GM12892 (cell line): ENCODE measurements around the gene SLC46A2.

Source experiments
- DNase-seq: peaks from one replicate; pipeline ENCODE4 v3.0.0; 2011; ENCODE audit not compliant: insufficient read length
- FAIRE-seq: peaks from 2 replicates; lab custom pipeline; 2011; peaks lifted over from hg19 to GRCh38; lab: Jason Lieb, UNC
- POLR2A ChIP-seq: IDR thresholded peaks from 2 replicates; pipeline ENCODE4 v1.6.1; 2011; ENCODE audit warnings: low read depth, low read length, control low read depth
- POLR2AphosphoS5 ChIP-seq: IDR thresholded peaks from 2 replicates; pipeline ENCODE4 v1.6.1; 2011; ENCODE audit warnings: low read depth, low read length, control low read depth
- TAF1 ChIP-seq: IDR thresholded peaks from 2 replicates; pipeline ENCODE4 v1.6.1; 2011; ENCODE audit warnings: low read depth, mild to moderate bottlenecking, control low read depth, low read length, borderline replicate concordance

The SLC46A2 gene

GRCh38 chr9:112853882-112854585 lies 36.6 kb downstream of the SLC46A2 start:
- no peak for FAIRE-seq
- TF ChIP-seq TAF1 (no peak), POLR2AphosphoS5 (no peak), POLR2A (no peak)
- no peak for DNase-seq

GRCh38 chr9:112852741-112853504 lies 37.8 kb downstream of the SLC46A2 start:
- FAIRE-seq (no peak), DNase-seq (no peak)
- TF ChIP-seq POLR2AphosphoS5 (no peak), TAF1 (no peak), POLR2A (no peak)

GRCh38 chr9:112850840-112851239 lies 39.8 kb downstream of the SLC46A2 start:
- DNase-seq (no peak), FAIRE-seq (no peak)
- no peak for TF ChIP-seq TAF1
- TF ChIP-seq POLR2AphosphoS5, result no peak
- TF ChIP-seq POLR2A, result no peak

- no peak for FAIRE-seq
- TF ChIP-seq TAF1 (no peak), POLR2A (no peak), POLR2AphosphoS5 (no peak)
- no peak for DNase-seq
Measured at GRCh38 chr9:112849363-112849922, 41.2 kb downstream of the SLC46A2 start.

- TF ChIP-seq TAF1, result no peak
- TF ChIP-seq POLR2AphosphoS5, result no peak
- no peak for TF ChIP-seq POLR2A
- FAIRE-seq (no peak), DNase-seq (no peak)
Measured at GRCh38 chr9:112848316-112849151, 42.1 kb downstream of the SLC46A2 start.

GRCh38 chr9:112846528-112847488 lies 43.9 kb downstream of the SLC46A2 start:
- FAIRE-seq (no peak), DNase-seq (no peak)
- no peak for TF ChIP-seq POLR2AphosphoS5

GRCh38 chr9:112844771-112845542 lies 45.7 kb downstream of the SLC46A2 start:
- peak; percentile 62 for FAIRE-seq
- peak; percentile 58 for DNase-seq
- TF ChIP-seq POLR2A, result no peak
- TF ChIP-seq TAF1, result no peak
- no peak for TF ChIP-seq POLR2AphosphoS5

GRCh38 chr9:112842555-112842954 lies 48.1 kb downstream of the SLC46A2 start:
- TF ChIP-seq TAF1, result no peak
- no peak for TF ChIP-seq POLR2AphosphoS5
- DNase-seq, result no peak
- FAIRE-seq, result no peak

GRCh38 chr9:112841261-112841660 lies 49.4 kb downstream of the SLC46A2 start:
- no peak for FAIRE-seq
- TF ChIP-seq TAF1 (no peak), POLR2AphosphoS5 (no peak), POLR2A (no peak)
- no peak for DNase-seq

- no peak for TF ChIP-seq POLR2AphosphoS5
- no peak for TF ChIP-seq TAF1
- TF ChIP-seq POLR2A, result no peak
Measured at GRCh38 chr9:112839331-112839730, 51.3 kb downstream of the SLC46A2 start.

More at GRCh38 chr9:112839331-112839730, 51.3 kb downstream of the SLC46A2 start:
- DNase-seq, result no peak
- FAIRE-seq, result no peak
